ENCODE data around the gene NMT1. TPM values are rescaled to one million over a fixed set of nuclear protein-coding genes. Genes with fewer than 3 reads are reported as not detected.

NMT1 gene
- total RNA-seq, 1 experiment from 2014 or later, result 173 TPM

GRCh38 chr17:45147581-45148182 is 86.6 kb downstream of the NMT1 start:
- DNase-seq (ENCODE audit: low read depth, low spot score) (peak; percentile 95), ATAC-seq (peak; percentile 53)
- RAD21 ChIA-PET (ENCODE audit: low non-redundant PET in 1 of 2, low total read pairs in 2 of 2, uncharacterized antibody in 2 of 2, unreplicated experiment in 2 of 2), result interaction anchor here in 1 of 2 experiments (0.7 kb wide), 1 partner anchor 25 kb away, joined by 3 read pairs; no protein-coding TSS in a partner anchor
- Histone ChIP-seq H3K9me2 (ENCODE audit: insufficient read depth) (no peaks in the 10 kb centered on the region), H4K20me1 (ENCODE audit: insufficient read depth) (peaks cover 14% of the 10 kb centered on the region; the same call in 1 of the 2 replicates), H3K27ac (ENCODE audit: low read depth, low read length) (peak overlapping the region; percentile 87), H3K9me3 (ENCODE audit: control insufficient read depth in 1 of 2, insufficient read depth in 1 of 2, low read depth in 1 of 2, low read length in 2 of 2) (no peaks in the 10 kb centered on the region), H3K4me1 (ENCODE audit: control insufficient read depth in 1 of 2, insufficient read depth in 2 of 2, low read length in 2 of 2) (peaks cover 21 to 37% of the 10 kb centered on the region in 2 experiments), H3K79me2 (ENCODE audit: insufficient read depth, low read length) (peaks cover 34% of the 10 kb centered on the region), H3K4me3 (replicated peaks in 1 of 2; ENCODE audit: low read depth in 1 of 2, low read length in 2 of 2) (peak overlapping the region; percentile 68 to 95), H3K4me2 (ENCODE audit: low read length) (peak overlapping the region; percentile 87), H3K27me3 (ENCODE audit: insufficient read depth, low read length) (no peaks in the 10 kb centered on the region), H2AFZ (ENCODE audit: low read depth, low read length, poor library complexity, severe bottlenecking) (peak overlapping the region; percentile 11), H3K36me3 (ENCODE audit: control insufficient read depth in 1 of 2, insufficient read depth in 2 of 2, low read length in 2 of 2) (peaks cover 0 to 3% of the 10 kb centered on the region in 2 experiments; a peak in 1 of 4 replicates), H3K9ac (ENCODE audit: low read length) (peak overlapping the region; percentile 98)
- CTCF ChIA-PET, result interaction anchor here (2.9 to 10.2 kb wide), 3 partner anchors 11 to 48 kb away, joined by 25 to 131 read pairs (median 129); partner anchors contain the start of genes ACBD4 and HEXIM2
- POLR2A ChIA-PET, result interaction anchor here (0.6 to 7.3 kb wide), 33 partner anchors 8 to 634 kb away, joined by 3 to 258 read pairs (median 4); partner anchors contain the start of genes ACBD4, HEXIM2, NMT1 and PLCD3
- intact Hi-C loops (cut with micrococcal nuclease), result loop anchor here (1.0 to 5.0 kb wide), 3 partner anchors 25 to 280 kb away; no protein-coding TSS in a partner anchor
- BruUV-seq (replicated peaks), result no TSS peak
- TF ChIP-seq ATF3 (IDR thresholded peaks at IDR 0.05), result no peak
- TF ChIP-seq, protein P1, sequence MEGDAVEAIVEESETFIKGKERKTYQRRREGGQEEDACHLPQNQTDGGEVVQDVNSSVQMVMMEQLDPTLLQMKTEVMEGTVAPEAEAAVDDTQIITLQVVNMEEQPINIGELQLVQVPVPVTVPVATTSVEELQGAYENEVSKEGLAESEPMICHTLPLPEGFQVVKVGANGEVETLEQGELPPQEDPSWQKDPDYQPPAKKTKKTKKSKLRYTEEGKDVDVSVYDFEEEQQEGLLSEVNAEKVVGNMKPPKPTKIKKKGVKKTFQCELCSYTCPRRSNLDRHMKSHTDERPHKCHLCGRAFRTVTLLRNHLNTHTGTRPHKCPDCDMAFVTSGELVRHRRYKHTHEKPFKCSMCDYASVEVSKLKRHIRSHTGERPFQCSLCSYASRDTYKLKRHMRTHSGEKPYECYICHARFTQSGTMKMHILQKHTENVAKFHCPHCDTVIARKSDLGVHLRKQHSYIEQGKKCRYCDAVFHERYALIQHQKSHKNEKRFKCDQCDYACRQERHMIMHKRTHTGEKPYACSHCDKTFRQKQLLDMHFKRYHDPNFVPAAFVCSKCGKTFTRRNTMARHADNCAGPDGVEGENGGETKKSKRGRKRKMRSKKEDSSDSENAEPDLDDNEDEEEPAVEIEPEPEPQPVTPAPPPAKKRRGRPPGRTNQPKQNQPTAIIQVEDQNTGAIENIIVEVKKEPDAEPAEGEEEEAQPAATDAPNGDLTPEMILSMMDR (IDR thresholded peaks at IDR 0.05 in 2 of 3, conservative IDR thresholded peaks at IDR 0.05 in 1 of 3; ENCODE audit: borderline replicate concordance in 1 of 3, insufficient read depth in 1 of 3, low read depth in 2 of 3, low read length in 2 of 3), result no peak
- no peak for TF ChIP-seq ELF1 (IDR thresholded peaks at IDR 0.05; ENCODE audit: borderline replicate concordance, low read depth)
- TF ChIP-seq POLR2A (IDR thresholded peaks at IDR 0.05; ENCODE audit: borderline replicate concordance, extremely low read depth, insufficient read depth, insufficient read length), result peak; percentile 32
- TF ChIP-seq ZFX (IDR thresholded peaks at IDR 0.05), result peak; percentile 63
- TF ChIP-seq SRF (IDR thresholded peaks at IDR 0.05; ENCODE audit: low read depth), result 0 out of 2 replicates have a peak, but pooled peaks have one; percentile 33
- no peak for TF ChIP-seq ZBTB33 (IDR thresholded peaks at IDR 0.05; ENCODE audit: extremely low read depth, insufficient replicate concordance, low read length)
- TF ChIP-seq, protein P2, sequence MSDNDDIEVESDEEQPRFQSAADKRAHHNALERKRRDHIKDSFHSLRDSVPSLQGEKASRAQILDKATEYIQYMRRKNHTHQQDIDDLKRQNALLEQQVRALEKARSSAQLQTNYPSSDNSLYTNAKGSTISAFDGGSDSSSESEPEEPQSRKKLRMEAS (IDR thresholded peaks at IDR 0.05), result peak; percentile 96
- TF ChIP-seq SIN3A (IDR thresholded peaks at IDR 0.05; ENCODE audit: low read depth), result 0 out of 2 replicates have a peak, but pooled peaks have one; percentile 12
- TF ChIP-seq TCF7L2 (IDR thresholded peaks at IDR 0.05; ENCODE audit: borderline replicate concordance, extremely low read depth, insufficient read depth, insufficient read length), result peak; percentile 89
- TF ChIP-seq EGR1 (IDR thresholded peaks at IDR 0.05; ENCODE audit: low read depth), result no peak; the same call in 1 of the 2 replicates
- TF ChIP-seq JUND (IDR thresholded peaks at IDR 0.05), result peak; percentile 92
- TF ChIP-seq REST (IDR thresholded peaks at IDR 0.05; ENCODE audit: low read depth), result no peak
- TF ChIP-seq SP1 (IDR thresholded peaks at IDR 0.05; ENCODE audit: low read depth), result peak; percentile 90
- TF ChIP-seq CBX3 (IDR thresholded peaks at IDR 0.05; ENCODE audit: low read depth), result peak; percentile 87
- peak; percentile 25; the same call in 1 of the 2 replicates for TF ChIP-seq FOSL1 (IDR thresholded peaks at IDR 0.05; ENCODE audit: low read depth)
- peak; percentile 47; the same call in 1 of the 2 replicates for TF ChIP-seq POLR2AphosphoS5 (IDR thresholded peaks at IDR 0.05; ENCODE audit: low read depth, low read length)
- peak; percentile 73 for TF ChIP-seq YY1 (IDR thresholded peaks at IDR 0.05; ENCODE audit: extremely low read depth, insufficient replicate concordance, low read depth, low read length)

Data from HCT116 (cell line).